Activated naive CD4-positive, alpha-beta T cell (primary cell): ENCODE measurements around the gene SLC4A5.
"Not testable (repeated sequence)": the region's sequence is repeated elsewhere in the genome, so short reads cannot be mapped to it uniquely, and the experiment has no call there.

Experiments used
- DNase-seq, 4 experiments: peaks; one replicate each; lab custom pipeline; 2025; lab: John Stamatoyannopoulos, UW

SLC4A5 gene

GRCh38 chr2:74198461-74199274, 144.5 kb downstream of the SLC4A5 start, which contains the start of gene MTHFD2:
MTHFD2 (plus strand) TSS chr2:74198615; CDS start chr2:74198642, 27 bp downstream.
- peak; percentile 77 to 85 (median 82) for DNase-seq

DNA sequence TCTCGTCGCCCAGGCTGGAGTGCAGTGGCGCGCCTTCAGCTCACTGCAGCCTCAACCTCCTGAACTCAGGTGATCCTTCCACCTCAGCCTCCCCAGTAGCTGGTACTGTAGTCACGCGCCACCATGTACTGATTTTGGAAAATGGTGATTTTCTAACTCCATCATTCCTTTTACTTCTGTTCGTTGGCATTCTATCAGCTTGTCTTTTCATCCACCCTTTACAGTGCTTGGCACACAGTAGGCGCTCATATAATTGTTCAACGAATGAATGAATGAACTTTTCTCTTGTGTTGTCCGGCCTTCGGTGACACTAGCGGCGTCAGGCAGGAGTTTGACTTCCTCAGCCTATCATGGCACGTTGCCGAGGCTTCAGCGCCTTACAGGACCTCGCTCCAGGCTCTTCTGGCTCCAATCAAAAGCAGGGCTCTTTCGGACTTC, 145.2 kb downstream of the SLC4A5 start:
- no peak for DNase-seq

- no peak for DNase-seq
Measured at GRCh38 chr2:74197049-74197448, 146.2 kb downstream of the SLC4A5 start.

GRCh38 chr2:74194799-74195198, 148.4 kb downstream of the SLC4A5 start:
- no peak for DNase-seq

DNA sequence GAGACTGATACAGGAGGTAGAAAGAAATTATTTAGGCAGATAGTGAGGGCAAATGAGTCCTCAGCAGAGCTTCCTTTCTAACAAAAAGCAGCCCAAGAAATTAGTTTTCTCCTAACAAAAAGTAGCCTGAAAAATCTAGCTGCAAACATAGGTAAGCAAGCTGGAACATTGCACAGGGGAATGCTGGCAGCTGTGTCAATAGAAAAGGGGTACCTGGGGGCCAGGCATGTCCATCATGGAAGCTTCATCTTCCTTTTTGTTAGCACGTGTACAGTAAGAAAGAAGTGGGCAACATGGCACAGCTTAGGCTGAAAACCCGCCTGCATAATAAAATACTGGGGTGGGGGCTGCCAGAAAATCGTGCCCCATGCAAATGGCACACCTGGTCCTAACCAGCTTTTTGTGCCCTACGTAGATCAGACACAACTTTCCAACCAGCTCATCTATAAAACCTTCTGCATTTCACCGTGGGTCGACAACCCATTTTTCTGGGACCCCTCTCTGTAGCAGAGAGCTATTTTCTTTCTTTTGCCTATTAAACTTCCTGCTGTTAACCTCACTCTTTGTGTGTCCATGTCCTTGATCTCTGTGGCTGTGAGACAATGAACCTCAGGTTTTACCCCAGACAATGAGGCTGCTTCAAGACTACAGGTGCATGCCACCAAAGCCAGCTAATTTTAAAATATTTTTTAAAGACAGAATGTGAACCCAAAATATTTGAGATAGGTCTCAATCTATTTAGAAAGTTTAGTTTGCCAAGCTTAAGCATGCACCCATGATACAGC, 151.4 kb downstream of the SLC4A5 start:
- DNase-seq = no peak

DNA sequence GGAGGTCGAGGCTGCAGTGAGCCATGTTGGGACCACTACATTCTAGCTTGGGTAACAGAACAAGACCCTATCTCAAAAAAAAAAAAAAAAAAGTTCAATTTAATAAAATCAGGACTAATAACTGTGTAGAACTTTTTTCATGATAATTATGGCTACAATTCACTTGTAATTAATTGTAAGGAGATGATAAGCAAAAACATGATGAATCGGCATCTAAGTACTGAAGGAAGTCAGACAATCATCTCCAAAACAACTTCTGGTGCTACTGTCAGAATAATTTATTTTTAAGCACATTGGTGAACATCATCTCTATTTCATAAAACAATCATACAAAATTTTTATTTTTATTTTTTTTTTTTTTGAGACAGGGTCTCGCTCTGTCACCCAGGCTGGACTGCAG, 154.5 kb downstream of the SLC4A5 start:
- DNase-seq = no peak

GRCh38 chr2:74188018-74188601, 155.1 kb downstream of the SLC4A5 start:
- no peak for DNase-seq

GRCh38 chr2:74186706-74187105, 156.5 kb downstream of the SLC4A5 start:
- DNase-seq = not testable (repeated sequence)

GRCh38 chr2:74186038-74186437, 157.2 kb downstream of the SLC4A5 start:
- no peak for DNase-seq

- DNase-seq = no peak
Measured at GRCh38 chr2:74183878-74184277, 159.3 kb downstream of the SLC4A5 start.

- no peak for DNase-seq
Measured at GRCh38 chr2:74181739-74182138, 161.5 kb downstream of the SLC4A5 start.

- no peak for DNase-seq
Measured at GRCh38 chr2:74179063-74179865, 164.0 kb downstream of the SLC4A5 start.

DNA sequence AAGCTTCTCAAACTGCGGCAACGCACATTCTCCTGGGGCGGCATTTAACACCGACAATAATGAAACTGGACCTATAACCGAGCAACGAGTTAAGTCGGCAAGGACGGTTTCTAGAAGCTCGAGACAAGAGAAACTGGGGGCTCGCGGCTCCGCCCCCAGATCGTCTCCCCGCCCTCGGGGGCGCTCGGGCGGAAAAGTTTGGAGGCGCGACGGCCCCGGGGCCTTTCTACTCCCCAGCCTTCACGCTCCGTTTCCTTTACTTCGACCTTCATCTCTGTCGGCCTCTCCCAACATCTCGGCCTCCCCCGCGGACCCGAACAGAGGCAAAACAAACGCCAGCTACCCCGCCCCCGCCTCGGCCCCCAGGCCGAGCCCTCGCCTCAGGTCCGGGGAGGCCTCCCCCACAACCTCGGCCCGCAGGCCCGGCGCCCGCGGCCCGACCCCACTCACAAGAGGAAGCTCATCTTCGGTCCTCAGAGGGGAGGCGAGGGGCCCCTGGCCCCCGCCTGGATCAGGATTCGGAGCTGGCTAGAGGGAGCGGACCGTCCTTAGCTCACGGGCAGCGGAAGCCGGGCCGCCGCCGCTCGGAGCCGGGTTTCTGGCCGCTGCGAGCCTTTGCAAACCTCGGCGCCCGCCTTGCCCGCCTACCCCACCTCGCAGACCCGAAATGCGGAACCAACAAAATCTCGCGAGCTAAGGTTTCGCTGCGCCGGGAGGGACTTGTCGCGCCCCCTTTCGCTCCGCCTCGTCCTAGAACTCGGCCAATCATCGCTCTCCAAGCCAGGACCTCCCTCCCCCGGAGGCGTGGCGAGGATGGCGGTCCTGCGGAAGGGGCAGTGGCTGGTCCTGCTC, 164.8 kb downstream of the SLC4A5 start, which contains the start of gene MOB1A:
TSS of gene MOB1A (minus strand) at position 669 of the 852 bp plus-strand sequence. CDS start at position 464, 205 bp downstream.
- peak; percentile 88 to 95 (median 90) for DNase-seq

DNA sequence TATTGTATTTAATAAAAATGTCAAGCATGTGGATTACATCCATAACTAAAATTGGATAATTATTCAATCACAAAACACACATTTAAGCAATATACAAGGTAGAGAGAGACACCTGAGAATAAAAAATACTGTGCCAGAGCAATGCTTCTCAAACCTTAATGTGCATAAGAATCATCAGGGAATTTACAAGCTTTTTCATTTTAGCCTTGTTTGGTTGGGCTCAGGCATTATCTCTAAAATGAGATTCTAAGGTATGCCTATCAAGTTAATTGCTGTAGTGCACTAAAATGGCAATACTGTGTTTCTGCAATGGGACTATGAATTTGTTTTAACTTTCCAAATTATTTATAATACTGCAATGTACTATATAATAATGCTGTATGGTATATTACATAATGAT, 165.5 kb downstream of the SLC4A5 start:
- DNase-seq = no peak

GRCh38 chr2:74174909-74175308, 168.3 kb downstream of the SLC4A5 start:
- DNase-seq = no peak

DNA sequence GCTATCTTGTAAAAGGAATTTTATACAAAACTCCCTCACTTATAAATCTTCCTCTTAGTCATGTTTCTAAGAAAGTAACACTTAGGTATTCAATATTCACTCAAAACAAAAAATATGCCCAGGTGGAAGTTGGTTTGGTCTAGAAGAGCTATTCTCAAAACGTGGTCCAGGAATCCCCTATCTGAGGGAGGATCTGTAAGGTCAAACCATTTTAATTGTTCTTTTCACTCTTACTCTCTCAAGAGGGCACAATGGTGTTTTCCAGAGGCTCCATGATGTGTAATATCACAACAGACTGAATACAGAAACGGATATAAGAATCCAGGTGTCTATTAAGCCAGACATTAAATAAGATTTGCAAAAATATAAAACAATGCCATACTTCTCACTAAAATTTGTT, 174.5 kb downstream of the SLC4A5 start:
- DNase-seq = no peak
